DOHH2 (cell line): ENCODE measurements around the gene PSME3.

Experiments
- EZH2phosphoT487 ChIP-seq: fragments of 200-600 bp; sonication (generic); IDR thresholded peaks from 2 replicates; pipeline ENCODE4 v1.6.1; 2017; ENCODE audit warnings: borderline replicate concordance, mild to moderate bottlenecking, antibody characterized with exemption, low read length, moderate library complexity, mixed read lengths
- TF ChIP-seq, protein P1 (sequence below): fragments of 200-600 bp; sonication (generic); IDR thresholded peaks from one replicate; pipeline ENCODE4 v1.5.1; 2014; ENCODE audit warnings: antibody characterized with exemption, mild to moderate bottlenecking, low read depth, low read length; ENCODE audit not compliant: poor library complexity, severe bottlenecking

DNA sequence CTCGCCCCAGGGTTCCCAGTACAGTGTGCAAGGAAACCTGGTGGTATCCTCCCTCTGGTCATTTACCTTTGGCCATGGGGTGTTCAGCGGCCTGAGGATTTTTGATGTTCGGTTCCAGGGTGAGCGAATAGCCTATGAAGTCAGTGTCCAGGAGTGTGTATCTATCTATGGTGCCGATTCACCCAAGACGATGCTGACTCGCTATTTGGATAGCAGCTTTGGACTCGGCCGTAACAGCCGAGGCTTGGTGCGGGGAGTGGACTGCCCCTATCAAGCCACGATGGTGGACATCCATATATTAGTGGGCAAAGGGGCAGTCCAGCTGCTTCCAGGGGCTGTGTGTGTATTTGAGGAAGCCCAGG lies 12.3 kb downstream of the PSME3 start:
- TF ChIP-seq, protein P1, sequence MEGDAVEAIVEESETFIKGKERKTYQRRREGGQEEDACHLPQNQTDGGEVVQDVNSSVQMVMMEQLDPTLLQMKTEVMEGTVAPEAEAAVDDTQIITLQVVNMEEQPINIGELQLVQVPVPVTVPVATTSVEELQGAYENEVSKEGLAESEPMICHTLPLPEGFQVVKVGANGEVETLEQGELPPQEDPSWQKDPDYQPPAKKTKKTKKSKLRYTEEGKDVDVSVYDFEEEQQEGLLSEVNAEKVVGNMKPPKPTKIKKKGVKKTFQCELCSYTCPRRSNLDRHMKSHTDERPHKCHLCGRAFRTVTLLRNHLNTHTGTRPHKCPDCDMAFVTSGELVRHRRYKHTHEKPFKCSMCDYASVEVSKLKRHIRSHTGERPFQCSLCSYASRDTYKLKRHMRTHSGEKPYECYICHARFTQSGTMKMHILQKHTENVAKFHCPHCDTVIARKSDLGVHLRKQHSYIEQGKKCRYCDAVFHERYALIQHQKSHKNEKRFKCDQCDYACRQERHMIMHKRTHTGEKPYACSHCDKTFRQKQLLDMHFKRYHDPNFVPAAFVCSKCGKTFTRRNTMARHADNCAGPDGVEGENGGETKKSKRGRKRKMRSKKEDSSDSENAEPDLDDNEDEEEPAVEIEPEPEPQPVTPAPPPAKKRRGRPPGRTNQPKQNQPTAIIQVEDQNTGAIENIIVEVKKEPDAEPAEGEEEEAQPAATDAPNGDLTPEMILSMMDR, result no peak
- no peak for TF ChIP-seq EZH2phosphoT487
